Activated T-cell treated with anti-CD3 and anti-CD28 coated beads, Interleukin-2, amount 50 U/mL, for 1 hour (primary cell): ENCODE results near the gene WDR45B.
"Not testable (repeated sequence)": the region's sequence is repeated elsewhere in the genome, so short reads cannot be mapped to it uniquely, and the experiment has no call there.

Experiments used
- DNase-seq: peaks from one replicate; pipeline ENCODE4 v3.0.0-alpha.2; 2020

The WDR45B gene

DNA sequence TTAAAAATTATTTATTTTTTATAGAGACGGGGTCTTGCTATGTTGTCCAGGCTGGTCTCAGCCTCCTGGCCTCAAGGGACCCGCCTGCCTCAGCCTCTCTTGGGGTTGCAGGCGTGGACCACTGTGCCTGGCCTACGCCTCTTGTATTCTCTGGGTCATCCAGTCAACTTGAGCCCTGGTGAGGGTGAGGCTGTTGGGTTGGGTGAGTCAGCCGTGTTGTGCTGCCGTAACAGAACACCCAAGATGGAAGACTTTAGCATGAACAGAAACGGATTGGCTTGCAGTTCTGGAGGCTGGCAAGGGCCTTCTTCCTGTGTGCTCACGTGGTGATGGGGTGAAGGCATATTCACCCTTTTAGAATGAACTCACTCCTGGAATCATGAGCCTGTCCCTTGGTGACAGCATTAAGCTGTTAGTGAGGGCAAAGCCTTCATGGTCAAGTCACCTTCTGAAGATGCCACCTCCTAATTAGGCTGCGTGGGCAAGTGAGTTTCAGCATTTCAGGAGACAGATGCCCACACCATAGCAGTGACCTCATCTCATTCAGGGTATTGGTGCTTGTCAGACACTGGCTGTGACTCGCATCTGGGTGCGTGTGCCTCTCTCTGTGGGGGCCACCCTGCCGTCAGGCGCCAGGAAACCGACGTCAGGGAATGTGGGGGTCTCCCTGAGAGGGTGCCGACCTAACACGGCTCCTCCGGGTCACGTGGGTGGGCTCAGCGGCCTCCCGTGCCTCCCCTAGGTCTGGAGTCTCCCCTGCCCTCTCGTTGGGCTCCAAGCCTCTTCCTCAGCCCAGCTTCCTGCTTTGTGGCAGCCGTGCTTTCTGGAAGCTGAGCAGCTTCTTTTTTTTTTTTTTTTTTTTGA lies 49.8 kb downstream of the WDR45B start:
- no peak for DNase-seq

DNA sequence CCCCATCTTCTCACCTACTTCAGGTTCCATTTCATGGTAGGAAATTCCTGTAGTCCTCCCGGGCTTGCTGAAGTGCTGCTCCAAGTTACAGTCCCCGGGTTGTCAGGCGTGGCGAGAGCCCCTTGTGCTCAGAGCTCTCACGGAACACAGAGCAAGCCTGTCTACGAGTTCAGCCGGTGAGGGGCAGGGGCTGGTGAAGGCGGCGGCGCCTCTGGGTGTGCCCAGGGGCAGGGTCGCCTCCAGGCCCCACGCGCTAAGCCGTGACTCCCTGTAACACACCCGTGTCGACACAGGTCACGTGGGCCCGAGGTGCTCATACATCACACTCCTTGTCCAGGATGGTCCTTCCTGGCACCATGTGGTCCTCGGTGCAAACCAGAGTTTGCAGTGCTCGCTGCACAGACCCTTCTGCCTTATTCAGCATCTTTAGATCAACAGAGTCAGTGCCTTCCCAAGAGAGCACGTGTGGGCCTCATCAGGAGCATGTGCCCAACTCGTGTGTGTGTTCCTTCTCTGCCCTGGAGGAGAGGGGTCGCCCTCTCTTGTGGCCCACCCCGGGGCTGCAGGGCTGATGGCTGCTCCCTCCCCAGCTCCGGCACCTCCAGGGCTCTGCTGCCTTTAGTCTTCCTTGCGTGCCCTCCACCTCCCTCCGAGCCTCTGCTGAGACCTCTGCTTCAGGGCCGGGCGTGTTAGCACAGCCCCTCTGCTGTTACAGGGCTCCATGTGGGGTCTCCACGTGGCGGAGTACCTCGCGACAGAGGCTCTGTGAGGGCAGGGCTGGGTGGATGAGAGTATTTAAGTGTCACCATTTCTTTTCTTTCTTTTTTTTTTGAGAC lies 51.2 kb downstream of the WDR45B start:
- no peak for DNase-seq

DNA sequence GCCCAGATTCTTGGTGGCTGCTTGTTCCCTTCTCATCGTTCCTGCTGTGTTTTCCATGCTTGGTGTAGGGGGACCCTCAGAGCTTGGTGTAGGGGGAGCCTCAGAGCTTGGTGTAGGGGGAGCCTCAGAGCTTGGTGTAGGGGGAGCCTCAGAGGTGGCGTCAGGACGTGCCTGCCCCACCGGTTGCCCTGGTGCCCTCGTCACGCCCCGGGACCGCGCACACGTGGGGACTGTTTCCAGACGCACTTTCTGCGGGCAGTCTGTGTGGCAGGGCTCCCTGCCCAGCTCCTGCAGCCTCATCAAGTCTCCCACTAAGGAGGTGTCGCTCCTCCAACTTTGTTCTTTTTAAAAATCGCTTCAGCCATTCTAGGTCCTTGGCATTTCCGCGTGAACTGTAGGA lies 51.9 kb downstream of the WDR45B start:
- DNase-seq = no peak

DNA sequence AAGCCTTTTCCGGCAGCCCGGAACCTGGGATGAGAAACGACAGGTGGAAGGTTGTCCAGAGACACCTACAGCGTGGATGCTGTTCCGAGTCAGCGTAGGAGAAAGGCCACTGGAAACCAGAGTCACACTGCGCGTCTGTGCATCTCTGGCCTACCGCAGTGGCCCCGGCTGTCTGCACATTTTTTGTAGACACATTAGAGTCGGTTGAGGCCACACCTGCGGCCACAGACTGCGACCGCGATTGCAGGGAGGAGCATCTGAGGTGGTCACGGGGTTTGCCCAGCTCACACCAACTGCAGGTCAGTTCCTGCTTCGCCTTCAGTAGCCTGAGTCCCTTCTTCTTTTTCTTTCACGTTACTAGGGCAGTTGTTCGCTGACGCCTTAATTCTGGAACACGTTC lies 52.4 kb downstream of the WDR45B start:
- DNase-seq = no peak

GRCh38 chr17:82594571-82594970 lies 53.7 kb downstream of the WDR45B start:
- DNase-seq = no peak

GRCh38 chr17:82593590-82594087 lies 54.6 kb downstream of the WDR45B start:
- DNase-seq = no peak

GRCh38 chr17:82592767-82593589 lies 55.3 kb downstream of the WDR45B start:
- peak; percentile 70 for DNase-seq

- no peak for DNase-seq
Observed at GRCh38 chr17:82592289-82592766, 55.9 kb downstream of the WDR45B start.

DNA sequence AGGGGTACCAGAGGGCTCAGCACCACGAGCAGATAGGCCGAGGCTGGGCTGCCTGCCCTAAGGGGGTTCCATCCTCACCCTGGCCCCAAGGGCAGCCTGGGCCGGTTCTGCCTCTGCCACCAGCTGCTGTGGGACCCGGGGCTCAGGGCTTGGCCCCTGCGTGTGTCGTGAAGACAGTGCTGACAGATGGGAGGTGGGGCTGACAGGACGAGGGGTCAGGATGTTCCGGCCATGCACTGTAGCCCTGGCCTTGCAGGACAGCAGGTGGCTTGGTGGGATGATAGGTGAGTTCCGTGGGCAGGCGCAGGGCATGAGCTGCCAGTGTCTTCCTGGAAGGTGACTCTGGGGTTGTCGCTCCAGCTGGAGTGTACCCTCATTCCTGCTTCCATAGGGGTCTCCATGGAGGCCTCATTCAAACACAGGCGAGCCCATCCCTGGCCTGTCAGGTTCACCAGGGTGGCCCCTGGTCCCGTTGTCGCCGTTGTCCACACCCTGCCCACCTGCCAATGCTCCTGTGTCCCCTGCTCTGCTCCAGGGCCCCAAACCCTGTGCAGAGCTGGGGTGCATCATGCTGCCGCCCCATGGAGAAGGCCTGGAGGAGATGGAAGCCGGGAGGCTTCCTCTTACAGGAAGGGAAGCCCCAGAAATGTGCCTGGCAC lies 57.2 kb downstream of the WDR45B start:
- no peak for DNase-seq

GRCh38 chr17:82590216-82590615 lies 58.0 kb downstream of the WDR45B start:
- no peak for DNase-seq

- no peak for DNase-seq
Observed at GRCh38 chr17:82589851-82590180, 58.4 kb downstream of the WDR45B start.

DNA sequence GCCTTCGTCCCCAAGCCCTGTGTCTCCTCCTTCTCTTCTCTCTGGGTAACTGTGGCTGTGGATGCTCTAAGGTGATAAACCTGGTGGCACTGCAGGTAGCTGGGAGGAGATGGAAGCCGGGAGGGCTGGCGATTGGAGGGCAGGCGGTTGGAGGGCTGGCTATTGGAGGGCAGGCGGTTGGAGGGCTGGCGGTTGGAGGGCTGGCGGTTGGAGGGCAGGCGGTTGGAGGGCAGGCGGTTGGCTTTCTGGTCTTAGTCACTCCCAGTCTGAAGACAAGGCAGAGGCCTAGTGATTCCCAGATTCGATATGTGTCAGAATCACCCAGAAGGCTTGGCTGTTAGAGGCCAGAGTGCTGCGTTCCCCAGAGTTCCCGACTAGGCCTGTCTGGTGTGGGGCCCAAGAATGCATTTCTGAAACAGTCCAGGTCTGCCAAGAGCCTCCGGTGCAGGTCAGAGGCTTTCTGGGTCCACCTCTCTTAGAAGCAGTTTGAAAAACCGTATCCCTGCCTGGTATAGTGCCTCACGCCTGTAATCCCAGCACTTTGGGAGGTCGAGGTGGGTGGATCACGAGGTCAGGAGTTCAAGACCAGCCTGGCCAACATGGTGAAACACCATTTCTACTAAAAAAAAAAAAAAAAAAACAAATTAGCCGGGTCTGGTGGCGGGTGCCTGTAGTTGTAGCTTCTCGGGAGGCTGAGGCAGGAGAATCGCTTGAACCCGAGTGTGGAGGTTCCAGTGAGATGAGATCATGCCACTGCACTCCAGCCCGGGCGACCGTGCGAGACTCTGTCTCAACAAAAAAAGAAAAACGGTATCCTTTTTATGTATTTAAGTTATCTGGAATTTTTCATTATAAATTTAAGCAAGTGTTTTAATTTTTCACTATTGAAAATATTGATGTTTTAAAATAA lies 59.7 kb downstream of the WDR45B start:
- DNase-seq = no peak

DNA sequence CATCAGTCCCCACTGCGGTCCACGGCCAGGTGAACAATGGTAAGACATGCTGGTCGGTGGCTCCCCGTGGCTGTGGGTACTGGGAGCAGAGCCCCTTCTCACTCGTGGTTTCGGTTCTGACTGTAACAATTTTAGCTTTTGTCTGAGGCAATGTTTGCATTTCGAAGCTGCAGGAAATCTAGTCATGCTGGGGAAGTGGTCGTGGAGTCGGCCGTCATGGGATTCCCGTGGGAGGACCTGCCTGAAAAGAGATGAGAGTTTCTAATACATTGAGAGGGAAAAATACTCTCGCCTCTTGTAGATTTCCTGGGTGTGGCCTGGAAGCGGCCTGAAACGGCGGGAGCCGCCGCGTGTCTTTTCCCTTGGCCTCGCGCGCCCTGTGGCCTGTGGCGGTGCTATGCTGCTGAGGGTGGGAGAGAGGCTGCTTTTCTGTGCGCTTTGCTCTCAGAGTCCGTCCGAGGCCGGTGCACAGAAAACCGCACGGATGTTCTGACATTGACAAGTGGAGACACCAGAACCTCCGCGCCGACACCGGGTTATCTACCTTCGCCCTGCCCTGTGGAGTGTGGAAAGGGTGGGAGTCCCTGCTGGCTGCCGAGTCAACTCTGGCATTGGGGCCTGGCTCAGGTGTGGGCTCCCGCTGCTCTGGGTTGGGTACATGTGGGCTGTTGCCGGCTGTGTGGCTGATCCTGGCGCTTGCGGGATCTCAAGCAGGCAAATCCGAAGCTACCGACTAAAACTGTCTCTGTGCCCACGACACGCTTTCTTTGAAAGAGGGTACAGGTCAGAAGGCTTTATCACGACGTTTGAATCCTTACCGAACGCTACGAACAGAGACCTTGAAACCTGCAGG lies 60.8 kb downstream of the WDR45B start:
- no peak for DNase-seq

DNA sequence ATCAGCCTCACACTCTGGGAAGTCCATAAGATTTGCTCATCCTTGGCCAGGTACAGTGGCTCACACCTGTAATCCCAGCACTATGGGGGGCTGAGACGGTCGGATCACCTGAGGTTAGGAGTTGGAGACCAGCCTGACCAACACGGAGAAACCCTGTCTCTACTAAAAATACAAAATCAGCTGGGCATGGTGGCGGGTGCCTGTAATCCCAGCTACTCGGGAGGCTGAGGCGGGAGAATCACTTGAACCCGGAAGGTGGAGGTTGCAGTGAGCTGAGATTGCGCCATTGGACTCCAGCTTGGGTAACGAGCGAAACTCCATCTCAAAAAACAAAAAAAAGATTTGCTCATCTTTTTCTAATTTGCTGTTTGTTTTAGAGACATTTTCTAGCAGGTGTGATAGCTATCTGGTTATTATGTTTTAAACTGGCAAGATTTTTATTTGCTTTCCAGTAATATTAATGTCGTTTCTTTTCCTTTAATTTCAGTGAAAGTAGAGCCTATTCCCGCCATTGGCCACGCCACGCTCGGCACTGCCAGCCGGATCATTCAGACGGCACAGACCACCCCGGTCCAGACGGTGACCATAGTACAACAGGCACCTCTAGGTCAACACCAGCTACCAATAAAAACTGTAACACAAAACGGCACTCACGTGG lies 61.5 kb downstream of the WDR45B start:
- DNase-seq = no peak

GRCh38 chr17:82585935-82586575 lies 62.2 kb downstream of the WDR45B start:
- not testable (repeated sequence) for DNase-seq

DNA sequence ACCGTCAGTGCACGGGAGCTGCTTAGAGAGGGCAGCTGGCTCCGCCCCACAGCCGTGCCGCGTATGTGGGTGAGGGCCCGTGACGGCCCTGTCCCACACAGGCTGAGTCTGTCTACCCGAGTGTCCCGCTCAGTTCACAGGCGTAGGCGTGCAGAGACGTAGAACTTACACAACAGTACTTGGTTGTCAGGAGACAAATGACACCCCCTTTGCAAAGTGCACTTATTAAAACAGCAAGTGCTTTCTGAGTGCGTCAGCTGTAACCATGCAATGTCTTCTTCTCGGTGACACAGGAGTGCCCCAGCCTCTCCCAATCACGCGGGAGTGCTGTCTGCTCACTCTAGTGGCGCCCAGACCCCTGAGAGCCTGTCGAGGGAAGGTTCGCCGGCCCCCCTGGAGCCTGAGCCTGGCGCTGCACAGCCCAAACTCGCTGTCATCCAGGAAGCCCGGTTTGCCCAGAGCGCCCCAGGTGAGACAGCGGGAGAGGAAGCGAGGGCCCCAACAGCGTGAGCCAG lies 64.5 kb downstream of the WDR45B start:
- DNase-seq = peak; percentile 65

DNA sequence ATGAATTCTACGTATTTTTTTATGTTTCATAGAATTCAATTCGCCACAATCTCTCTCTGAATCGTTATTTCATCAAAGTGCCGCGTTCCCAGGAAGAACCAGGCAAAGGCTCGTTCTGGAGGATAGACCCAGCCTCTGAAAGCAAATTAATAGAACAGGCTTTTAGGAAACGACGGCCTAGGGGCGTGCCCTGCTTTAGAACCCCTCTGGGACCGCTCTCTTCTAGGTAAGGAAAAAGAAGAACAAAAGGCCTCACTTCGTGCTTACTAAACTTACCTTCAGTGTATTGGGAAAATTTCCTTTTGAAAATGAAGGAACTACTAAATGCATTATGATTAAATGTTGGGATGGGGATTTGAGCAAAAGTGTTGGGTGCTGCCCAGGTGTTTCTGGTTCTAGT lies 65.5 kb downstream of the WDR45B start:
- no peak for DNase-seq

DNA sequence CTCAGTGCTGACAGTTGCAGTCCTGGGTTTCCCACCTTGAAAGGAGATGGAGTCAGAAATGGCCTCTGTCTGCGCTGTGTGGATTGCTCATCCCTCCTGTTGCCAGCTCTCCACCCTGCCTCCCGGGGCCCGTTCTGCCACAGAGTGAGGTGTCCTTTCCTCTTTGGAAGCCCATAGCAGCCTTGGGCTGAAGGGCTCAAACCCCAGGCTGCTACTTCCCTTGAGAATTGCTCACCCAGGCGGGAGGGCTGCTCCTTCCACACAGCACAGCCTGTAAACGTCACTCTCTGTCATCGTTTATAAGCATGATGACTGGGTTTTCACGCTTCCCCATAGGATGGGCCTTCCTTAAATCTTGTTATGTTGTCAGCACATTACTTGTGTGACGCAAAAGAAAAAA lies 66.0 kb downstream of the WDR45B start:
- no peak for DNase-seq

GRCh38 chr17:82579969-82580368 lies 68.3 kb downstream of the WDR45B start:
- not testable (repeated sequence) for DNase-seq
